Measurements from ENCODE around the gene BAIAP2L2. TPM values are rescaled to one million over a fixed set of nuclear protein-coding genes. Genes with fewer than 3 reads are reported as not detected.

BAIAP2L2 gene
- total and polyA plus RNA-seq, 2 donors (not counting 1 experiment from before 2014, with no cell fraction given), result 0.96 to 1.2 TPM

DNA sequence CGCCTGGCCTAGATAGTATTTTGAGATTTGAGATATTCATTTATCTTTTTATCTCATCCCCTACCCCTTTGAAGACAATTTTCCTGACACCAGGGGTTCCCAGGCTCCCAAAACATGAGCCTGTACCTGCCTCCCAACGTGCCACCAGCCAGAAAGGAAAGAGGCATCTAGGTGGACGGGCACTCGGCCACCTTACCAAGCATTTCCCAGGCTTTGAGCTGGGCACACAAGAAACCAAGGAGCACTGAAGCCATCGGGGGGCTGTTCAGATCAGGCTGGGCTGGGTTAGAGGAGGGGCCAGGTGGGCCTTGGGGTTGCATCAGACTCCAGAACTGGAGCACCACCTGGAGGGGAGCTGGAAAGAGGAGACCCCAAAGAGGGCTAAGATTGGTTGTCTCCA is 28.5 kb upstream of the BAIAP2L2 start:
- intact Hi-C loops (cut with micrococcal nuclease), result no loop called here
- Histone ChIP-seq H3K9ac (ENCODE audit: low read length) (no peak overlapping the region), H3K79me2 (ENCODE audit: control insufficient read depth, insufficient read depth, low read length) (no peaks in the 10 kb centered on the region), H3K36me3 (replicated peaks in 1 of 2; ENCODE audit: control extremely low read depth in 1 of 2, control insufficient read depth in 1 of 2, extremely low read depth in 1 of 2, insufficient read depth in 2 of 2, low read length in 1 of 2) (peaks cover 0 to 34% of the 10 kb centered on the region in 2 experiments), H3K9me3 (ENCODE audit: control extremely low read depth in 1 of 3, control insufficient read depth in 2 of 3, insufficient read depth in 1 of 3, low read length in 2 of 3) (no peaks in the 10 kb centered on the region), H3K4me2 (replicated peaks; ENCODE audit: low read depth, low read length, poor library complexity, severe bottlenecking) (no peak overlapping the region), H3K4me1 (ENCODE audit: control insufficient read depth in 2 of 2, insufficient read depth in 2 of 2, low read length in 2 of 2) (no peaks in the 10 kb centered on the region), H3K27me3 (replicated peaks in 1 of 4; ENCODE audit: control extremely low read depth in 1 of 4, control insufficient read depth in 3 of 4, insufficient read depth in 4 of 4, low read length in 3 of 4) (no peaks in the 10 kb centered on the region), H3K4me3 (ENCODE audit: control extremely low read depth in 1 of 5, extremely low read depth in 1 of 5, insufficient read depth in 1 of 5, low read depth in 2 of 5, low read length in 4 of 5) (no peak overlapping the region), H2AFZ (ENCODE audit: insufficient read depth, low read depth, low read length, poor library complexity, severe bottlenecking) (no peak overlapping the region), H3K27ac (ENCODE audit: low read length in 2 of 2) (no peak overlapping the region), H4K20me1 (ENCODE audit: control insufficient read depth, insufficient read depth, low read length, poor library complexity, severe bottlenecking) (no peaks in the 10 kb centered on the region)
- CTCF ChIA-PET, result no interaction called here
- DNase-seq (no peak), ATAC-seq (ENCODE audit: low read depth) (no peak)
- Mint-ChIP-seq H3K4me1 (no peaks in the 10 kb centered on the region), H3K9me3 (ENCODE audit: insufficient read depth) (no peaks in the 10 kb centered on the region), H3K27me3 (no peaks in the 10 kb centered on the region), H3K4me3 (no peak overlapping the region), H3K27ac (no peak overlapping the region)
- POLR2A ChIA-PET, result no interaction called here
- WGBS (ENCODE audit: insufficient coverage), result 94% methylated on average over 3 of the region's 5 CpGs
- TF ChIP-seq, protein P1, sequence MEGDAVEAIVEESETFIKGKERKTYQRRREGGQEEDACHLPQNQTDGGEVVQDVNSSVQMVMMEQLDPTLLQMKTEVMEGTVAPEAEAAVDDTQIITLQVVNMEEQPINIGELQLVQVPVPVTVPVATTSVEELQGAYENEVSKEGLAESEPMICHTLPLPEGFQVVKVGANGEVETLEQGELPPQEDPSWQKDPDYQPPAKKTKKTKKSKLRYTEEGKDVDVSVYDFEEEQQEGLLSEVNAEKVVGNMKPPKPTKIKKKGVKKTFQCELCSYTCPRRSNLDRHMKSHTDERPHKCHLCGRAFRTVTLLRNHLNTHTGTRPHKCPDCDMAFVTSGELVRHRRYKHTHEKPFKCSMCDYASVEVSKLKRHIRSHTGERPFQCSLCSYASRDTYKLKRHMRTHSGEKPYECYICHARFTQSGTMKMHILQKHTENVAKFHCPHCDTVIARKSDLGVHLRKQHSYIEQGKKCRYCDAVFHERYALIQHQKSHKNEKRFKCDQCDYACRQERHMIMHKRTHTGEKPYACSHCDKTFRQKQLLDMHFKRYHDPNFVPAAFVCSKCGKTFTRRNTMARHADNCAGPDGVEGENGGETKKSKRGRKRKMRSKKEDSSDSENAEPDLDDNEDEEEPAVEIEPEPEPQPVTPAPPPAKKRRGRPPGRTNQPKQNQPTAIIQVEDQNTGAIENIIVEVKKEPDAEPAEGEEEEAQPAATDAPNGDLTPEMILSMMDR (IDR thresholded peaks at IDR 0.05), result no peak
- no peak for TF ChIP-seq EZH2 (IDR thresholded peaks at IDR 0.05; ENCODE audit: borderline replicate concordance, insufficient read depth, low read depth, low read length, poor library complexity, severe bottlenecking)

DNA sequence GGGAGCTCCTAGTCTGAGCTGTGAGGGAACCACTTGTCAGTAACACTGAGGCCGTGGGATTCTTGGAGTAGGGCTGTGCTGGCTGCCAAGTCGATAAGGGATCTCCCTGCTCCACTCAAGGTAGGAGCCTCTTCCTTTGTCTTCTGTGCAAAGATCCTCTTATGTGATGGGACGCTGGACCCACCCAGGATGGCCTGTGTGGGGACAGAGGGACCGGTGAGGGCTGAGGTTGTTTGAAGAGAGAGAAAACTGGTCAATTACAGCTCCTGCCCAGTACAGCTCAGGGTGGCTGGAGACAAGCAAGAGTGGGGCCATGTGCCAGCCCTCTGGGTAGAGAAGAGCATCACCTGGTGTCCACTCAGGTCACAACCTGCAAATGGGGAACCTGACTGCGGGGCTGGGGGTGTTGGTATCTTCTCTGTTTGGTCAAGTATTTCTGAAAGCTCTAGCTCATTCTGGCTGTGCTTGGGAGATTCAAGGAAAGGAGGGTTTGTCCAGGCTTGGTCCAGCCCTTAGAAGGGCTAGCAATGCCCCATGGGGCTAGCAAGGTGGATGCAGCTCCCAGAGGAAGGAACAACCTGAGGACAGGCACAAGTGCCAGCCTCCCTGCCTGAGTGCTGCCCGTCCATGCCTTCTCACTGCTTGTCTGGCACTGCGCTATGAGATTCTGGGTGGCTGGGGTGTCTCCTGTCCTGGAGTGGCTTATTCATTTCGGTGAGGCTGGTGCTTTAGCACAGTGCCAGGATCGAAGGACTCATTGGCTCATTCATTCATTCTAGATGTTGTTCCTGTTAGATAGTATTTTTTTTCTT is 27.6 kb upstream of the BAIAP2L2 start:
- Mint-ChIP-seq H3K27me3 (no peaks in the 10 kb centered on the region), H3K9me3 (ENCODE audit: insufficient read depth) (no peaks in the 10 kb centered on the region), H3K4me3 (no peak overlapping the region), H3K4me1 (no peaks in the 10 kb centered on the region), H3K27ac (no peak overlapping the region)
- ChIA-PET CTCF (no interaction called here), POLR2A (no interaction called here)
- DNase-seq, result no peak
- no peak overlapping the region for H3K4me3 ChIP-seq (ENCODE audit: control extremely low read depth in 1 of 5, extremely low read depth in 1 of 5, insufficient read depth in 1 of 5, low read depth in 2 of 5, low read length in 4 of 5)
- no peak for ATAC-seq (ENCODE audit: low read depth)
- WGBS (ENCODE audit: insufficient coverage), result 94% methylated on average over 9 of the region's 9 CpGs
- no peak overlapping the region for H3K4me2 ChIP-seq (replicated peaks; ENCODE audit: low read depth, low read length, poor library complexity, severe bottlenecking)
- intact Hi-C loops (cut with micrococcal nuclease), result no loop called here
- H3K36me3 ChIP-seq (replicated peaks in 1 of 2; ENCODE audit: control extremely low read depth in 1 of 2, control insufficient read depth in 1 of 2, extremely low read depth in 1 of 2, insufficient read depth in 2 of 2, low read length in 1 of 2), result peaks cover 0 to 31% of the 10 kb centered on the region in 2 experiments
- no peak overlapping the region for H2AFZ ChIP-seq (ENCODE audit: insufficient read depth, low read depth, low read length, poor library complexity, severe bottlenecking)
- no peak overlapping the region for H3K27ac ChIP-seq (ENCODE audit: low read length in 2 of 2)
- no peaks in the 10 kb centered on the region for H3K79me2 ChIP-seq (ENCODE audit: control insufficient read depth, insufficient read depth, low read length)
- H3K4me1 ChIP-seq (ENCODE audit: control insufficient read depth in 2 of 2, insufficient read depth in 2 of 2, low read length in 2 of 2), result no peaks in the 10 kb centered on the region
- no peaks in the 10 kb centered on the region for H4K20me1 ChIP-seq (ENCODE audit: control insufficient read depth, insufficient read depth, low read length, poor library complexity, severe bottlenecking)
- no peaks in the 10 kb centered on the region for H3K9me3 ChIP-seq (ENCODE audit: control extremely low read depth in 1 of 3, control insufficient read depth in 2 of 3, insufficient read depth in 1 of 3, low read length in 2 of 3)
- no peaks in the 10 kb centered on the region for H3K27me3 ChIP-seq (replicated peaks in 1 of 4; ENCODE audit: control extremely low read depth in 1 of 4, control insufficient read depth in 3 of 4, insufficient read depth in 4 of 4, low read length in 3 of 4)
- TF ChIP-seq, protein P1 (IDR thresholded peaks at IDR 0.05), result no peak
- no peak for TF ChIP-seq EZH2 (IDR thresholded peaks at IDR 0.05; ENCODE audit: borderline replicate concordance, insufficient read depth, low read depth, low read length, poor library complexity, severe bottlenecking)
- no peak overlapping the region for H3K9ac ChIP-seq (ENCODE audit: low read length)

Measured in B cell (primary cell).